HCT116 (cell line): ENCODE measurements around the gene CCM2. TPM values are rescaled to one million over a fixed set of nuclear protein-coding genes. Genes with fewer than 3 reads are reported as not detected.

Source experiments
- ATAC-seq: fragments of 200-7000 bp; cut with Tn5 transposase; 2 replicates; pipeline ENCODE4 v1.9.1; 2020; ENCODE audit warnings: mild to moderate bottlenecking, moderate library complexity
- BruUV-seq: library from RNA; stranded (reverse); fragments of 400-500 nt; replicated peaks from 2 replicates; lab custom pipeline; 2021; lab: Mats Ljungman, UMichigan
- CTCF ChIA-PET: fragments of 300-600 bp; sonication (Branson Sonifier 250); formaldehyde crosslinking; loops from one replicate; lab custom pipeline; 2021; ENCODE audit warnings: antibody characterized with exemption; lab: Charles Lee
- POLR2A ChIA-PET: fragments of 300-600, 350-600 bp; sonication (Branson Sonifier 250); formaldehyde crosslinking; loops from one replicate; lab custom pipeline; 2021; ENCODE audit warnings: antibody characterized with exemption; lab: Charles Lee
- RAD21 ChIA-PET, 2 experiments: fragments of 300-600 bp; sonication (Branson Sonifier 250); formaldehyde crosslinking; loops; one replicate each; lab custom pipeline; 2023; ENCODE audit warnings: low total read pairs in 2 of 2; ENCODE audit not compliant: uncharacterized antibody in 2 of 2, unreplicated experiment in 2 of 2, low non-redundant PET in 1 of 2; lab: Charles Lee
- DNase-seq: peaks from one replicate; pipeline ENCODE4 v3.0.0-alpha.2; 2010; ENCODE audit warnings: low read depth, low spot score
- H2AFZ ChIP-seq: fragments of 200-600 bp; shearing (Covaris generic), sonication (generic); 2 replicates; pipeline ENCODE4 v1.6.1; 2017; ENCODE audit warnings: low read depth, mixed run types, mixed read lengths, antibody characterized with exemption, low read length; ENCODE audit not compliant: poor library complexity, severe bottlenecking
- H3K27ac ChIP-seq: 2 replicates; pipeline ENCODE4 v1.5.1; 2012; ENCODE audit warnings: low read depth, low read length
- H3K27me3 ChIP-seq: fragments of 200-600 bp; sonication (generic); 2 replicates; pipeline ENCODE4 v1.6.1; 2016; ENCODE audit warnings: mixed run types, low read length, mixed read lengths; ENCODE audit not compliant: insufficient read depth
- H3K36me3 ChIP-seq, 2 experiments: fragments of 200-500 bp in 1 of 2; fragments of 200-600 bp in 1 of 2; sonication (Bioruptor generic) in 1 of 2; sonication (generic) in 1 of 2; 2 replicates each; pipeline versions ENCODE4 v1.5.1 to v1.6.1; 2014 to 2016; ENCODE audit warnings: low read length in 2 of 2, inconsistent platforms in 1 of 2, mixed read lengths in 1 of 2, mixed run types in 1 of 2; ENCODE audit not compliant: insufficient read depth in 2 of 2, control insufficient read depth in 1 of 2
- H3K4me1 ChIP-seq, 2 experiments: fragments of 200-600 bp in 1 of 2; sonication (generic) in 1 of 2; 2 replicates each; pipeline versions ENCODE4 v1.5.1 to v1.6.1; 2012 to 2017; ENCODE audit warnings: low read length in 2 of 2, inconsistent platforms in 1 of 2, mild to moderate bottlenecking in 1 of 2, mixed read lengths in 1 of 2, mixed run types in 1 of 2, moderate library complexity in 1 of 2; ENCODE audit not compliant: insufficient read depth in 2 of 2, control insufficient read depth in 1 of 2
- H3K4me2 ChIP-seq: fragments of 200-600 bp; sonication (generic); 2 replicates; pipeline ENCODE4 v1.6.1; 2017; ENCODE audit warnings: mixed run types, low read length, mixed read lengths
- H3K4me3 ChIP-seq, 2 experiments: fragments of 200-600 bp in 1 of 2; sonication (generic) in 1 of 2; replicated peaks in 1 of 2; 2 replicates each; pipeline ENCODE4 v1.5.1; 2011 to 2016; ENCODE audit warnings: low read length in 2 of 2, control low read depth in 1 of 2, low read depth in 1 of 2, mild to moderate bottlenecking in 1 of 2, mixed read lengths in 1 of 2, mixed run types in 1 of 2
- H3K79me2 ChIP-seq: fragments of 200-600 bp; sonication (generic); 2 replicates; pipeline ENCODE4 v1.6.1; 2017; ENCODE audit warnings: mild to moderate bottlenecking, mixed run types, low read length, moderate library complexity, mixed read lengths; ENCODE audit not compliant: insufficient read depth
- H3K9ac ChIP-seq: fragments of 200-600 bp; sonication (generic); 2 replicates; pipeline ENCODE4 v1.6.1; 2016; ENCODE audit warnings: low read length, mixed read lengths
- H3K9me2 ChIP-seq: fragments of 200-600 bp; sonication (generic), shearing (Covaris generic); 2 replicates; pipeline ENCODE4 v1.6.1; 2017; ENCODE audit warnings: mixed run types, mild to moderate bottlenecking, moderate library complexity; ENCODE audit not compliant: insufficient read depth
- H3K9me3 ChIP-seq, 2 experiments: fragments of 200-500 bp in 1 of 2; fragments of 200-600 bp in 1 of 2; sonication (Bioruptor generic) in 1 of 2; sonication (generic) in 1 of 2; 2 replicates each; pipeline ENCODE4 v1.6.1; 2014 to 2017; ENCODE audit warnings: low read length in 2 of 2, mixed read lengths in 2 of 2, inconsistent platforms in 1 of 2, low read depth in 1 of 2, mild to moderate bottlenecking in 1 of 2, mixed run types in 1 of 2, moderate library complexity in 1 of 2; ENCODE audit not compliant: control insufficient read depth in 1 of 2, insufficient read depth in 1 of 2
- H4K20me1 ChIP-seq: fragments of 200-600 bp; sonication (generic), shearing (Covaris generic); 2 replicates; pipeline ENCODE4 v1.6.1; 2017; ENCODE audit warnings: mixed run types, mild to moderate bottlenecking, moderate library complexity; ENCODE audit not compliant: insufficient read depth
- ATF3 ChIP-seq: IDR thresholded peaks from 2 replicates; pipeline ENCODE4 v1.6.1; 2012
- CBX3 ChIP-seq: IDR thresholded peaks from 2 replicates; pipeline ENCODE4 v1.6.1; 2012; ENCODE audit warnings: low read depth
- EGR1 ChIP-seq: IDR thresholded peaks from 2 replicates; pipeline ENCODE4 v1.6.1; 2012; ENCODE audit warnings: low read depth
- FOSL1 ChIP-seq: IDR thresholded peaks from 2 replicates; pipeline ENCODE4 v1.6.1; 2012; ENCODE audit warnings: low read depth
- MAX ChIP-seq: IDR thresholded peaks from 2 replicates; pipeline ENCODE4 v1.6.1; 2012
- POLR2A ChIP-seq: IDR thresholded peaks from 2 replicates; pipeline ENCODE4 v1.7.0; 2011; ENCODE audit warnings: borderline replicate concordance; ENCODE audit not compliant: insufficient read depth, insufficient read length; ENCODE audit errors: extremely low read depth
- RAD21 ChIP-seq: IDR thresholded peaks from 2 replicates; pipeline ENCODE4 v1.6.1; 2012; ENCODE audit warnings: low read depth, mild to moderate bottlenecking
- YY1 ChIP-seq: IDR thresholded peaks from 2 replicates; pipeline ENCODE4 v1.6.1; 2011; ENCODE audit warnings: low read length, low read depth, moderate library complexity, mild to moderate bottlenecking; ENCODE audit not compliant: insufficient replicate concordance; ENCODE audit errors: extremely low read depth
- ZFX ChIP-seq: fragments of 450-650 bp; IDR thresholded peaks from 2 replicates; pipeline ENCODE4 v1.6.1; 2017
- ZNF274 ChIP-seq: fragments of 200-500 bp; sonication (Bioruptor generic); IDR thresholded peaks from 2 replicates; pipeline ENCODE4 v1.6.1; 2014; ENCODE audit warnings: mild to moderate bottlenecking, low read depth, low read length, inconsistent platforms
- intact Hi-C: fragments of 100-400 bp; cut with micrococcal nuclease; formaldehyde crosslinking; loops from 2 replicates; pipeline ENCODE4 v1.10.0; 2022
- total RNA-seq: library from RNA; stranded (reverse); gene quantifications from one replicate; pipeline ENCODE4 v1.2.1, GENCODE V29; 2021; ENCODE audit not compliant: unreplicated experiment

Gene CCM2
- total RNA-seq, 1 experiment from 2014 or later = 34.4 TPM

- no peak overlapping the region for H3K9ac ChIP-seq
- no peak overlapping the region for H3K4me3 ChIP-seq
- H2AFZ ChIP-seq = no peak overlapping the region
- no TSS peak for BruUV-seq
- no peaks in the 10 kb centered on the region for H3K79me2 ChIP-seq
- H3K27me3 ChIP-seq = no peaks in the 10 kb centered on the region
- ChIA-PET POLR2A (no interaction called here), CTCF (no interaction called here), RAD21 (no interaction called here)
- no peak overlapping the region for H3K4me2 ChIP-seq
- H3K4me1 ChIP-seq = peaks cover 6% of the 10 kb centered on the region in 2 experiments; a peak in 3 of 4 replicates
- TF ChIP-seq YY1 (no peak), ATF3 (no peak), POLR2A (no peak), CBX3 (no peak), ZNF274 (no peak), EGR1 (no peak), ZFX (no peak)
- DNase-seq (no peak), ATAC-seq (no peak; the same call in 1 of the 2 replicates)
- no peak overlapping the region for H3K27ac ChIP-seq
- H4K20me1 ChIP-seq = no peaks in the 10 kb centered on the region
- no peaks in the 10 kb centered on the region for H3K9me2 ChIP-seq
- intact Hi-C loops = no loop called here
- no peaks in the 10 kb centered on the region for H3K9me3 ChIP-seq
- no peaks in the 10 kb centered on the region for H3K36me3 ChIP-seq
Observed at GRCh38 chr7:45080265-45080957, 80.4 kb downstream of the CCM2 start.

GRCh38 chr7:45080958-45081669 lies 81.1 kb downstream of the CCM2 start:
- ATAC-seq = no peak
- RAD21 ChIA-PET = no interaction called here

More at GRCh38 chr7:45080958-45081669, 81.1 kb downstream of the CCM2 start:
- Histone ChIP-seq H3K36me3 (no peaks in the 10 kb centered on the region), H3K27me3 (no peaks in the 10 kb centered on the region), H2AFZ (no peak overlapping the region), H3K4me1 (peaks cover 6% of the 10 kb centered on the region in 2 experiments; a peak in 3 of 4 replicates), H3K4me2 (no peak overlapping the region), H3K9me2 (no peaks in the 10 kb centered on the region), H4K20me1 (no peaks in the 10 kb centered on the region), H3K79me2 (no peaks in the 10 kb centered on the region), H3K9me3 (no peaks in the 10 kb centered on the region), H3K27ac (no peak overlapping the region), H3K4me3 (no peak overlapping the region), H3K9ac (no peak overlapping the region)
- no TSS peak for BruUV-seq
- ChIA-PET CTCF (no interaction called here), POLR2A (no interaction called here)
- TF ChIP-seq RAD21 (no peak), MAX (no peak), FOSL1 (no peak)
- no peak for DNase-seq
- intact Hi-C loops = no loop called here
